ENCODE results near the gene ADIRF.
"Not testable (repeated sequence)": the region's sequence is repeated elsewhere in the genome, so short reads cannot be mapped to it uniquely, and the experiment has no call there.

ADIRF gene

DNA sequence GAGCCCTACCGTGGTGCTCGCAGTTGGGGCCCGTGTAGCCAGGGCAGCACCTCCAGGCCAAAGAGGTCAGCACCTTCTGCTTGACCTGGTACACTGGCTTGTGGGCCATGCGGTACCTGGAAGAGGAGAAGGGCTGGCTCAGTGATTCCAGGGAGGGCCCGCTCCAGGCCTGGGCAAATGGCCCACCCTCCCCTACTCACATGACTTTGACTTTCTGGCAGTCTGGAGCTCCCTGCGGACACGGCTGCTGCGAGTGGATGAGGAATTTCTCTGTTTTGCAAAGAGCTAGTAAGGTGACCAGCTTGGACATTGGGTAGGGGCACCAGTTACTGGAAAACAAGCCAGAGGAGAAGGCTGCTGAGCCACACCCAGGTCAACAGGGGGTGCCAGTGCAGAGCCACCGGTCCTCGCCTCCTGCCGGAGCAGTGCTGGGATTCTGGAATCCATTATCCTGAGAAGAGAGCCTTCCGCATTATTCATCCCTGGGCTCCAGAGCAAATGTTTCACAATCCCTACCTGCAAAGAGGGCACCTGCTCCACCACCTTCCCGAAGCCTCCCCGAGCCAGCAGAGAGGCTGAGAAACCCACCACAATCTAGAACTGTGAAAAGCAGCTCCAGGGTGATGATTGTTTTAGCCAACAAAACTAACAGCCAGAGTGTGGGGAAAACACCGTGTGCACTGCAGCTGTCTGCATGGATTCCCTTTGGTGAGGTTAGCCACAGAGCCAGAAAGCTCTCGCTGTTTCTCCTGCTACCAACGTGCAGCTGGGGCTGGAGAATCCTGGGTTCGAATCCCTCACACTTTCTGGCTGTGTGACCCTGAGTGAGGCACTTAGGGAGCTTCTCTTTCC lies 22.7 kb upstream of the ADIRF start:
- DNase-seq (ENCODE audit: extremely low read depth in 1 of 2, low read depth in 1 of 2): no peak

DNA sequence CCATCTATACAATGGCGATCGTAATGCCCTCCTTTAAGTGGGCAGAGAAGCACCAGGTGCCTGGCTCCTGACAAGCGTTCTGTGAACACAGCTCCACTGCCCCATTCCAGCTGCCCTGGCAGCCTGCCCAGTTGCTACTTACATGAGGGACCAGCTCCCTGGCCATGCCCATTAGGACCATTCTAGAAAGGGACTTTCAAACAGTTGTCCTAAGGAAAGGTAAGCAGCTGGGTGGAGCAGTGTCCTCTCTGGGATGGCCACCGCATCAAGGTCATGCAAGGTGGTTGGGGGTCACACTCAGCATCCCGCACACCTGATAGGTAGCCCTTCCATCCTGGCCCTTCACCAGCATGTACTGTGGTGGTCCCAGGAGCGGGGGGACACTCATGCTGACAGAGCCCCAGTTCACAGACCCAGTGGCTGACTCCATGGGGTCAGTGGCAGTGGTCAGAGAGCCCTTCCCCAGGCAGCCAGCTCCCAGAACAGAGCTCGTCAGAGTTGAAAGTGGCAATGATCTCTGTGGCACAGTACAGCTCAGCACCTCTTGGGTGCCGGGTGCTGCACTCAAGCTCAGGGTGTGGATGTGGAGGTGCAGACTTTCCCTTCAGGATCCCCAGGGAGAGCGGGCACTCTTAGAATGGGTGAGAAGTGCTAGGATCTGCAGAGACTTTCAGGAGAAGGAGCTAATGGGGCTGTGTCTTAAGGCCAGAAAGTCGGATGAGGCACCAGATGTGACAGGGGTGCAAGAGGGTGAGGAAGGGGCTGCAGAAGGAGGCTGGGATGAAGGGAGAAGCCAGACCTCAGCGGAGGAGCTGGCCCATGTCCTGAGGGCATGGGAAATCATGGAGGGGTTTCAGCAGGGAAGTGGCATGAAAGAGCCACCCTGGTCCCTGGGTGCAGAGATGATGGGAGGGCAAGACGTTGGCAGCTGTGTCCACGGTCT lies 21.8 kb upstream of the ADIRF start:
- DNase-seq (ENCODE audit: extremely low read depth in 1 of 2, low read depth in 1 of 2): no peak

DNA sequence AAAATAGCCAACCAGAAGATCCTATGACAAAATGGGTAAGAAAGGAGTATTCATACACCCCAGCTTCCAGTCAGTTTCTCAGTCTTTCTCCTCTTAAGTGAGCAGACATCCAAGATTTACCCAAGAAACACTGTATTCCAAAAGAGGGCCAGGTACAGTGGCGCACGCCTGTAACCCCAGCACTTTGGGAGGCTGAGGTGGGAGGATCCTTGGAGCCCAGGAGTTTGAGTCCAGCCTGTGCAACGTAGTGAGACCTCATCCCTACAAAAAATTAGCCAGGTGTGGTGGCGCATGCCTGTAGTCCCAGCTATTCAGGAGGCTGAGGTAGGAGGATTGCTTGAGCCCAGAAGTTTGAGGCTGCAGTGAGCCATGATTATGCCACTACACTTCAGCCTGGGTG lies 20.5 kb upstream of the ADIRF start:
- DNase-seq (ENCODE audit: extremely low read depth in 1 of 2, low read depth in 1 of 2): not testable (repeated sequence)

DNA sequence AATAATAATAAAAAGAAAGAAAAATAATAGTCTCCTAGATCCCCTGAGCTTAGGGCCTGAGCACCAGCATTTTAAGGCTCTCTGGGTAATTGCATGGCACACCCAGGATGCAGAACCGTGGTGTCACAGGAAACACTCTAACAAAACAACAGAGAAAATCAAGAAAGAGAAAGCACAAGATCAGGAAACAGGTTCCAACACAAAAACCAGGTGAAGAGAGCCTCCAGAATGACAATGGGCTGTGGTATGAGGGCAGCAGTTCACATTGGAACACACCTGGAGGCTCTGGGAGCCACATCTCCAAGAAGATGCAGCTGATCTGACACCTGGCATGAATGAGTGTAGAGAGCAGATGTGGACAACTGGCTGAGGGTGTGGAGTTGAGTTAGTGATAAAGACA lies 17.9 kb upstream of the ADIRF start:
- DNase-seq (ENCODE audit: extremely low read depth in 1 of 2, low read depth in 1 of 2): no peak

DNA sequence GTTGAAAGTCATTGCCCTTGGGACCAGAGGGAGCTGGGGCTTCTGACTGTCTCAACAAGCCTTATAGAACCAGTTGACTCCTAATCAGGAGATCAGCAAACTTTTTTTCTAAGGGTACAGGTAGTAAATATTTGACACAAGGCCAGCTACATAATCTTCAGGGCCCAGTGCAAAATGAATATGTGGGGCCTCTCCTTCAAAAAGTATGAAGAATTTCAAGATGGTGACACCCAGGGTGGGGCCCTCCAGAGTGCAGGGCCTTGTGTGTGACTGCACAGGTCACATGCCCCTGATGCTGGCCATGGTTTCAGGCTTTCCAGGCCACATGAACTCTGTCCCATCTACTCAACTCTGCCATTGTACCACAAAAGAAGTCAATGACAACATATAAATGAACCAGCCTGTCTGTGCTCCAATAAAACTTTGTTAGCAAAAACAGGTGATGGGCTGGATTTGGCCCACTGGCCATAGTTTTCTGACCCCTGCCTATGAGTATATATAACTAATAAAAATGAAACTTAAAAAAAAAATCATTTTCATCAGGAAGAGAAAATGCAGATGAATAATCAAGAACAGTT lies 17.0 kb upstream of the ADIRF start:
- DNase-seq (ENCODE audit: extremely low read depth in 1 of 2, low read depth in 1 of 2): no peak

DNA sequence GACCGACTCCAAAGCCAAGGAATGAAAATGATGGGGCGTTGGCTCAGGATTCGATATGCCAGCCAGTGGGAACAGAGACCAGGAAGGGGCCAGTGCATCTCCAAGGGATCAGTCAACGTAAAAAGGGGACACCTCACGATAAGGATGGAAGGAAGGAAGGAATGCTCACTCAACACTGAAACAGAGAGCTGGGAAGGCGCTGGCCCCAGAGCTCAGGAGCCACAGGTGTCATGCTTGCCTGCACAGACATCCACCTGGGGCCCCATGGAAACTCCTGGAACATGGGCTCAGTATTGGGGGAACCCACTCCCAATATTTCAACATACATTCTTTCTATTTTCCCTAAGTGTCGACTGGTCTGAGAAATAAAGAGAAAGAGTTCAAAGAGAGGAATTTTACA lies 16.2 kb upstream of the ADIRF start:
- no peak for DNase-seq (ENCODE audit: extremely low read depth in 1 of 2, low read depth in 1 of 2)

DNA sequence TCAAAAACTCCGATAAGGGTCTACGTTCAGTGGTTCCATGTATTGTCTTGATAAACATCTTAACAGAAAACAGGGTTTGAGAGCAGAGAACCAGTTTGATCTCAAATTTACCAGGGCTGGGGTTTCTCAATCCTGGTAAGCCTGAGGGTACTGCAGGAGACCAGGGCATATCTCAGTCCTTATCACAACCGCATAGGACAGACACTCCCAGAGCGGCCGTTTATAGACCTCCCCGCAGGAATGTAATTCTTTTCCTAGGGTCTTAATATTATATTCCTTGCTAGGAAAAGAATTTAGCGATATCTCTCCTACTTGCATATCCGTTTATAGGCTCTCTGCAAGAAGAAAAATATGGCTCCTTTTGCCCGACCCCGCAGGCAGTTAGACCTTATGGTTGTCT lies 15.6 kb upstream of the ADIRF start:
- not testable (repeated sequence) for DNase-seq (ENCODE audit: extremely low read depth in 1 of 2, low read depth in 1 of 2)

DNA sequence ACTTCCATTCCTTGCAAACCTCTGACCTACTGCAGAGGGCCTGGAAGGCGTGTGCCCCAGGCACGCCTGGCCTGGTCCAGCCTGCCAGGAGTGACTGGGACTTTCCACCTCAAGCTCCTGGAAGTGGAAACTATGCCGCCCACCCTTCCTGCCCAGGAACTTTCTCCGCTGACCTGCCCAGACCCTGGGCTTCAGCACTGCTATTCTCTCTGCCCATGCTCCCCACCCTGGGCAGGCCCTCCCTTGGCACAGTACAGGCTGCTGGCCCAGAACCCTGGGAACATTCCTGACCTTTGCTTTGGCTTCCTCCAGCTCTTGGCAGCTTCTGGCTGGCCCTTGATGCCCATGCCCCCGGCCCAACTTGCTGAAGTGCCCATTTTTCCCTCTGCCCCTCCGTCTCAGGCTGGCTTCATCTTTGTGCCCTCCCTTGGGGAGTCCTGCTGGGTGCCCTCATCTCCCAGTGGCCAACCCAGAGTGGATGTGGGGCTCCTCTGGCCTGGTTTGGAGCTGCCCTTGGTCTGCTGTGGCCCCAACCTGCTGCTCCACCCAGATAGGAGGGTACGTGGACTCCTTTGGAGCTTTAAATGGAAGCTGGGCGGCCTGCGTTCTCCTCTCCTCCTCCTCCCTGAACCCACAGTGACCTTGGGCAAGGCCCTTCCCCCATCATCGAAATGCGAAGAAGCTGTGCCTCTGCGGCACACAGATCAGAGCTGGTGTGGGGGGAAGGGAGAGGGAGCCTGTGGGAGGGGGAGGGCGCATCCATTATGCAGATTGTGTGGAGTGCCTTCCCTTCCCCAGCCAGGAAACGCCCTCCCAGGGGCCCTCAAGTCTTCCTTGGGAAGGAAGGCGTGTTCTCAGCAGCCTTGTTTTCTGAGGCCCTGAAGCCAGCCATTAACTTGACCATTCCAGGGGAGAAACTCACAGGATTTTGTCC lies 14.3 kb upstream of the ADIRF start:
- DNase-seq (ENCODE audit: extremely low read depth in 1 of 2, low read depth in 1 of 2): no peak

DNA sequence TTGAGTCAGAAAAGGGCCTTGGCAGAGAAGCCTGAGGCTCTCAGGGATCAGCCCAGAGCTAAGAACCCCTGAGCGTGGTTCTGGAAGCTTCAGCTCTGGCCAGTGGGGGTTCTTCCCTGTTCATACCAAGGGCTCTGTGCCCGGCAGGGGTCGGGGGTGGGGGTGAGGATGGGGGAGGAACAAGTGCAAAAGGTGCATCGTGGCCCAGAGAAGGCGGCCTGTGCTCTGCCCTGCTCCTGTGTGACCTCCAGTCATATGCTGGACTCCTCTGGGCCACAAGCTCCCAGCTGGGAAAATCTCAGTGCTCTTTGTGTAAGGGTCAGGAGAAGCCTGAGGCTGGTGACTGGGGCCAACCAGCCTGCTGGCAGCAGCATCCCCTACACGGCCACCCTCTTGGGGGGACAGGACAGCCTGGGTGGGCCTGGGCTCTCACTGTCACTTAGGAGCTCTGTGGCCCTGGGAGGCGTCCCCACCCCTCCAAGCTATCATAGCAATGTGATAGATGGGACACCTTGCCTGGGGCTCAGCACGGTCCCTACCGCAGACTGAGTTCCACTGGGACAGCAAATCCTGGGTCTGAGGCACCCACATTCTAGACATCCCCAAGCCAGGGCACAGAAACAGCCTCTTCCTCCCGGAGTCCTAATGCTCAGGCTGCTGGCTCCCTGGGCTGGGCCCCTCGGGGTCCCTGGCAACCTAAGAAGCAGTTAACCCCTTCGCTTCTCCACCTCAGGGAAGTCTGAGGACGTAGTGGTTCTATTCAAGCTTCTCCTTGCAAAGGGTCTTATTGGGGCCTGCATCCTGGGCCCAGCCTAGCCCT lies 13.4 kb upstream of the ADIRF start:
- DNase-seq (ENCODE audit: extremely low read depth in 1 of 2, low read depth in 1 of 2): no peak

DNA sequence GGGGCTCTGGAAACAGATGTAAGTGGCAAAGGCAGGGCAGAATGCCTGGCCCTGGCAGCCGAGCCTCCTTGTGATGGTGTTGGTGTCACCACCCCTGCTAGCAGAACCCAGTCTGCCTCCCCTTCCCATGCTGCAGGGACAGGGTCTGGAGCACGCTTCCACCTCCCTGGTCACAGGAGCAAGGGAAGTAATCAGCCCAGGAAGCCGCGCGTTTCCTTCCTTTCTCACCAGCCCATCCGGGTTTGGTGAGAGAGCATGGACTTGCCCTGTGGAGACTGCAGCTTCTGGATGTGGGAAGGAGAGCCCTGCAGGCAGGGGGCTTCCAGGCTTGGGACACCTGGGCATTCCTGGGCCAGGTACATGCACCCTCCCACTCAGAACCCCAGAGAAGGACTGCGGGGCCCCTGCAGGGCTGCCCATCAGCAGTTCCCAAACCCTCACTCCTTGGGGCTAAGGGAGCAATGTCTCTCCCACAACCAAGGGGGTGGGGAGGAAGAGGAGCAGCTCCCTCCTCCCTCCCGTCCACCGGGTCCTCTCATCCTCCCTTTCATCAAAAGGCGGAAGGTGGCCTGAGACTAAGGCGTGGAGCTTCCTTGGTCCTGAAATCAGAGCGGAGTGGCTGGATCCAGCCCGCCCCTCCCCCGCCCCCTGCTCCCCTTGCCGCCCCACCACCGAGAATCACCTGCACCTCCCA lies 12.6 kb upstream of the ADIRF start:
- DNase-seq (ENCODE audit: extremely low read depth in 1 of 2, low read depth in 1 of 2): no peak

DNA sequence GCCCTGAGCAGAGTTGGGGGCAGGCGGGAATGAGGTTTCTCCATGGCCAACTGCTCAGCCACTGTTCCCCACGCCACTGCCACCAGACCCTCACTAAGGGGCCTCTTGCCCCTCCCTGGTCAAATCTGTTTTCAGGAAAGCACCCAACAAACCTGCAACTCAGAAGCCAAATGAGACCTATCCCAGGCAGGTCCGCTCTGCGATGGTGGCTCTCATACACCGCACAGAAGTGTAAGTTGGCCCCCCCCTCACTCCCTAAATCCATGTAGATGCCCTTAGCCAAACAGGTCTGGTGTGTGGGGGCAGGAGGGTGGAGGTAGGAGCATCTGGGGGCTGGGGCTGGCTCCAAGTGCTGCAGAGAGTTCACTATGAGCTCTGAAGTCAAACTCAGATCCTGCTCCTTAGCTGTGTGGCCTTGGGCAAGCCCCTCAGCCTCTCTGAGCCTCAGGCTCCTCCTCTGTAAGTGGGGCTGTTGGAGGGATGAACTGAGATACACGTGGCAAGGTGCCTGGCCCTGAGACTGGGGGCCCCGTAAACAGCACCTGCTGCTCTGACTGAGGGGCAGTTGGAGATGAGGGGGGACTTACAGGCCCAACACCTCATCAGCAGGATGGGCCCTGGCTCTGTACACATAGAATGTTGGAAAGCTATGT lies 12.0 kb upstream of the ADIRF start:
- DNase-seq (ENCODE audit: extremely low read depth in 1 of 2, low read depth in 1 of 2): no peak

DNA sequence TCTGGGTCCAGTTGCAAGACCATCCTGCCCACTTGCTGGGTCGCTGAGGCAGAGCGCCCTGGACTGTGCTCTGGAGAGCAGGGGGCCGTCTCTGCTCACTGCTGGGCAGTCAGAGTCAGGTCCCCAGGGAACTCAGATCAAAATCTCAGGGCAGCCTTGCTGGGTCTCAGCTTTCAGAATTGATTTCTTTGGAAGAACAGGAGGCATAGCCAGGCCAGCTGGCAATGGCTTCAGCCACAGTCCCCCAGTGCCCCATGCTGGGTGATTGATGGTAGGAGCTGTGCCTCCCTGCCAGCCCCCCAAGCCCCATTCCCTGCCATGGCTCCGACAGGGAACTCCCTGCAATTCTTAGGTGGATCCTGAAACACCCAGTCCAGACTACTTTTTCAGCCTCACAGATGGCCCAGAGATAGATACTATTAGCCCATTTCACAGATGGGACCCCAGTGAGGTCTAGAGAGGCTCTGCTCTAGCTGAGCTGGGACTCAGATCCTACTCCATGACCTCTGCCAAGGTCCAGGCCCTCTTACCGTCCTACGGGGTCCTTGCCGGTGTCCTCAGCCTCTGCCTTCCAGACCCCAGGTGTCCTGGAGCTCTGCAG lies 11.3 kb upstream of the ADIRF start:
- DNase-seq (ENCODE audit: extremely low read depth in 1 of 2, low read depth in 1 of 2): no peak

DNA sequence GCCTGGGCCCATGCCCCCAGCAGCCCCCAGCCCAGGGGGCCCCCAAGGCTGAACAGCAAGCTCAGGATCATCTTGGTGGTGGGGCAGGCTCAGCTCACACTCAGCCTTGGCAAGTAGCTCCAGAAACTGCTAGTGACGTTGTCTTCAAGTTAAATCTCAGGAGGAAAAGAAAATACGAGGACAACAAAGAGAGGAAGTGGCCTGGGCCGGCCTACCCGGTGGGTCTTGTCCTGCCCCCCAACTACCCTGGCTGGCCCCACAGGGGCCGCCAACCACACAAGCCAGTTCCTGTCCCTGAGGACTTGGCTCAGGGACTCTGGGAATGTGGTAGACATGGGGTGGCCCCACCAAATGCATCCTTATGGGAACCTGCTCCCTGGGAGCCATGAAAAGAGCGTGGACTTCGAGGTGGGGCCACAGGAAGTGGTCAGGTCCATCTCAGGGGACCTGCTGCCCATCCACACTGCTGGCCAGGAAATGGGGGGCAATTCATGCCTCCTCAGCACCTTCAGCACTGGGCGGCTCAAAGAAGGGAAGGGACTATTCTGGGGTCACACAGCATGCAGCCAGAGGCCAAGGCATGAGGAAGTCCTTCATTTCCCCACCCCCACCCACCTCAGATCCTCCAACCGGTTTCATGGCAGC lies 10.7 kb upstream of the ADIRF start, which contains the start of gene MMRN2:
TSS of gene MMRN2 (minus strand) at position 145 of the 645 bp plus-strand sequence. CDS start at position 71, 74 bp downstream.
- no peak for DNase-seq (ENCODE audit: extremely low read depth in 1 of 2, low read depth in 1 of 2)

DNA sequence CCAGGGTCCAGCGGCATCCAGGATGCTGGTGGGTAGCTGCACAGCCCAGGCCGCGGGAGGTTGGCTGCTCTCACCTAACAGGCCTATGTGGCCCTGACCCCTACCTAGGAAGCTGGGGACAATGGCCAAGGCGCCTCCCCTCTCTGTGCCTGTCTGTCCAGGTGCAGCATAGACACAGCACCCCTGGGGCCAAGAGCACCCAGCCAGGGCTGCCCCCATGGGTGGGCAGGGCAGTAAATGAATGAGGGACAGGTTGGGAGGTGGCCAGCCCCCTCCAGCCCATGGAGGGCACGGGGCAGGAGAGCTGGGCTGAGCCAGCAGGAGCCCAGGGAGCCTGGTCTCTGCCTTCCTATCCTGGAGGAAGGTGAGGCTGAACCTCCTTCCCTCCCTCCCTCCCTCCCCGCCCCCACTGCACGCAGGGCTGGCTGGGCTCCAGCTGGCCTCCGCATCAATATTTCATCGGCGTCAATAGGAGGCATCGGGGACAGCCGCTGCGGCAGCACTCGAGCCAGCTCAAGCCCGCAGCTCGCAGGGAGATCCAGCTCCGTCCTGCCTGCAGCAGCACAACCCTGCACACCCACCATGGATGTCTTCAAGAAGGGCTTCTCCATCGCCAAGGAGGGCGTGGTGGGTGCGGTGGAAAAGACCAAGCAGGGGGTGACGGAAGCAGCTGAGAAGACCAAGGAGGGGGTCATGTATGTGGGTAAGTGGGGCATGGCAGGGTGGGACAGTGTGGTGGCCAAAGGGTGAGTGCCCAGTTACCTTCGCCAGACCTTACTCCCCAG lies 10.0 kb upstream of the ADIRF start, which contains the start of gene SNCG:
TSS of gene SNCG (plus strand) at position 484 of the 785 bp plus-strand sequence. CDS start at position 583, 99 bp downstream.
- no peak for DNase-seq (ENCODE audit: extremely low read depth in 1 of 2, low read depth in 1 of 2)

DNA sequence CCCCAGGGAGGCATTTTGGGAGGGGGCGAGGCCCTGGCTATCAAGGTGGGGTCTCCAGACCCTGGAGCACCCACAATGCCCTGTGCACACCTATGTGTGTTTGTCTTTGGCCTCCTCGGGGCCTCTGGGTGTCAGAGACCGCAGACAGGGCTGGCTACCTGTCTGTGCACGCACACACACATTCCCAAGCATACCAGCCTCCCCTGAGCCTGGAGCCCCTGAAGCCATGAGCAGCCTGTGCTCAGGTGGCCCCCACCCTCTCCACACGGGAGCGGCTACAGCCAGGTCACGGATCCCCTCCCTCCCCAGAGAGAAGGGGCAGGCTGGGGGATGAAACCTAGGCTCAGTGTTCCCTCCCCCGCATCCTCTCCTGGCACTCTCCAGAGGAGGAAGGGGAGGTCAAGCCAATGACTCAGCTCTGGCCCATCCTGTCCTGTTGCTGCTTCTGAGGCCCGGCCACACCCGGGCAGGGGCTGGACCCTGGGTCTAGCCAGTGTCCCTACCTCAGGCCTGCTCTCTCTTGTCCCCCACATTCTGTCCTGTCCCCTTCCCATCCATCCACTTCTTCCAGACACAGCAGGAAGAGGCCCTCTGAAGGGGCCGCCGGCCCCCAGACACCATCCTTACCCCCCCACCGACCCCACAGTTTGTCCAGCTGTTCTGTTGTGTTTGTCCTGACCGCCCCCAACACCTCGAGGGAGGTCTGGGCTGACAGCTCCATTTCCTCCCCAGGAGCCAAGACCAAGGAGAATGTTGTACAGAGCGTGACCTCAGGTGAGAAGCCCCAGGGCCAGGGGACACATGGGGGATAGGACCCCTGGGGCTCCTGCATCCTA lies 9.2 kb upstream of the ADIRF start:
- DNase-seq (ENCODE audit: extremely low read depth in 1 of 2, low read depth in 1 of 2): no peak

DNA sequence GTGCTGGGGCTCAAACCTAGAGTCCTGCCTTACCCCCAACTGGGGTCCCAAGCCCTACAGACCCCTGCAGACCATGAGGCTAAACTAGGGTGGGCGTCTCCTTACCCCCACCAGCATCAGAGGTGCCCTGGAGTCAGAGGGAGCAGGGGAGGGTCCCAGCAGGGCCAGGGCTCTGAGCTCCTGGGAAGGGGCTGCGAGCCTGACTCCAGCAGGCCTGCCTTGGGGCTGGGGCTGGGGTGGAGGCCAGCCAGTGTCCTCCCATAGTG lies 8.6 kb upstream of the ADIRF start:
- no peak for DNase-seq (ENCODE audit: extremely low read depth in 1 of 2, low read depth in 1 of 2)

Measured in stimulated activated CD8-positive, alpha-beta memory T cell treated with anti-CD3 and anti-CD28 coated beads, Interleukin-7, amount 100 ng/mL, for 48 hours (primary cell).